GM18520 (cell line): ENCODE data around the gene TMEM183A.
A peak's percentile ranks its signal among the peaks of the same experiment; 100 is the strongest.
"Not testable (repeated sequence)": the region's sequence is repeated elsewhere in the genome, so short reads cannot be mapped to it uniquely, and the experiment has no call there.

Experiments used
- ATAC-seq: cut with Tn5 transposase; IDR thresholded peaks from one replicate; pipeline ENCODE4 v1.9.1; 2021; ENCODE audit not compliant: unreplicated experiment

The TMEM183A gene

GRCh38 chr1:203006948-203007871 is at the start of gene TMEM183A:
TMEM183A (plus strand) TSS chr1:203007374; CDS start chr1:203007466, 92 bp downstream.
- peak; percentile 86 for ATAC-seq

- peak; percentile 95 for ATAC-seq
Observed at GRCh38 chr1:202957733-202958543, 49.2 kb upstream of the TMEM183A start, which contains the start of gene ADIPOR1. ADIPOR1 (minus strand) TSS chr1:202958312; CDS start chr1:202951070, 7,242 bp downstream.

- no peak for ATAC-seq
Observed at GRCh38 chr1:202958544-202959275, 48.5 kb upstream of the TMEM183A start.

GRCh38 chr1:202959276-202959620 is 47.9 kb upstream of the TMEM183A start:
- no peak for ATAC-seq

- ATAC-seq: no peak
Observed at GRCh38 chr1:202961220-202961880, 45.8 kb upstream of the TMEM183A start.

GRCh38 chr1:202964791-202965410 is 42.3 kb upstream of the TMEM183A start:
- no peak for ATAC-seq

- no peak for ATAC-seq
Observed at GRCh38 chr1:202965422-202965821, 41.8 kb upstream of the TMEM183A start.

GRCh38 chr1:202966006-202966898 is 40.9 kb upstream of the TMEM183A start:
- no peak for ATAC-seq

- ATAC-seq: no peak
Observed at GRCh38 chr1:202967684-202968281, 39.4 kb upstream of the TMEM183A start.

GRCh38 chr1:202968351-202968750 is 38.8 kb upstream of the TMEM183A start:
- no peak for ATAC-seq

- peak; percentile 35 for ATAC-seq
Observed at GRCh38 chr1:202968895-202969295, 38.3 kb upstream of the TMEM183A start.

GRCh38 chr1:202972046-202972445 is 35.1 kb upstream of the TMEM183A start:
- ATAC-seq: no peak

- ATAC-seq: no peak
Observed at GRCh38 chr1:202974856-202975255, 32.3 kb upstream of the TMEM183A start.

- no peak for ATAC-seq
Observed at GRCh38 chr1:202976633-202977032, 30.5 kb upstream of the TMEM183A start.

- ATAC-seq: no peak
Observed at GRCh38 chr1:202979459-202979858, 27.7 kb upstream of the TMEM183A start.

- ATAC-seq: no peak
Observed at GRCh38 chr1:202981939-202982338, 25.2 kb upstream of the TMEM183A start.

- ATAC-seq: no peak
Observed at GRCh38 chr1:202982715-202983430, 24.3 kb upstream of the TMEM183A start.

- not testable (repeated sequence) for ATAC-seq
Observed at GRCh38 chr1:202986120-202986519, 21.1 kb upstream of the TMEM183A start.
